GM21447 (cell line): ENCODE measurements around the gene TSTD1.
"Not testable (repeated sequence)": the region's sequence is repeated elsewhere in the genome, so short reads cannot be mapped to it uniquely, and the experiment has no call there.

Source experiments
- ATAC-seq: cut with Tn5 transposase; IDR thresholded peaks from one replicate; pipeline ENCODE4 v1.9.1; 2021; ENCODE audit not compliant: unreplicated experiment

TSTD1 gene

DNA sequence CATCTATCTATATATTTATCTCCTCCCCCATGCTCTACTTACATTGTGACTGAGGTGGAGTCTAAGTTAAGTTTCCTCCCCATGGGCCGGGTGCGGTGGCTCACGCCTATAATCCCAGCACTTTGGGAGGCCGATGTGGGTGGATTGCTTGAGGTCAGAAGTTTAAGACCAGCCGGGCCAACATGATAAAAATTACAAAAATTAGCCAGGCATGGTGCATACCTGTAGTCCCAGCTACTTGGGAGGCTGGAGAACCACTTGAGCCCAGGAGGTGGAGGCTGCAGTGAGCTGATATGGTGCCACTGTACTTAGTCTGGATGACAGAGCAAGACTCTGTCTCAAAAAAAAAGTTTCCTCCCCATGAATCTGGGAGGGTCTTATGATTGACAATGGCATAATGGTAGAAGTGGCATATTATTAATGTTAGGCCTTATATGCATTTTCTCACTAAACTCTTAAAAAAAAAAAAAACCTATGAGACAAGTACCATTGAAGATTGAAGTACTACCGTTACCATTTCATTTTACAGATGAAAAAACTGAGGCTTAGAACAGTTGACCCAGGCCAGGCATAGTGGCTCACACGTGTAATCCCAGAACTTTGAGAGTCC lies 29.1 kb downstream of the TSTD1 start:
- no peak for ATAC-seq

- ATAC-seq: no peak
Measured at GRCh38 chr1:161008869-161009510, 29.8 kb downstream of the TSTD1 start.

DNA sequence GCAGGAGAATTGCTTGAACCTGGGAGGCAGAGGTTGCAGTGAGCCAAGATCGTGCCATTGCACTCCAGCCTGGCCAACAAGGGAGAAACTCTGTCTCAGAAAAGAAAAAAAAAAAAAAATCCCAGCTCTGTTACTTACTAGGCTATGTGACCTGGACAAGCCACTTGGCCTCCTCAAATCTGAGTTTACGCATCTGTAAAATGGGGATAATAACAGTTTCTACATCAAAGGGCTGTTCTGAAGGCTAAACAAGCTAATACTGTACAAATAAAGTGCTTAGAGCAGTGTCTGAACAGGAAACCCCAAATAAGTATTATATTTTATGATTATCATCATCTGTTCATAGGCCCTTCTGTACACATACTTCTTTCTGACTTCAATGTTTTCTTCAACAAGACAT lies 31.4 kb downstream of the TSTD1 start:
- no peak for ATAC-seq

DNA sequence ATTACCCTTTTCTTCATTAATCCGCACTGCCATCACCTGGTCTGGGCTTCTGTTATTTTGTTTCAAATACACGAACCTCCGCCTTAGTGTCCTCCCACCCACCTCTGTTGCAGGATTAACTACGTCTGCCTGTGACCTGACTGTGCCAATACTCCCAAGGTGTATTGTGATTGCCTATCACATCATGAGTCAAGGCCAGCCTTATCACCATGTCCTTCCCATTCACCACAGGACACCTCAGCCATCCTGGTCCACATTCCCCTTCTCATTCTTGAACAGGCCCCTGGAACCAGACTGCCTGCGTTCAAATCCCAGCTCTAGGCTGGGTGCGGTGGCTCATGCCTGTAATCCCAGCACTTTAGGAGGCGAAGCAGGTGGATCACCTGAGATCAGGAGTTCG lies 32.2 kb downstream of the TSTD1 start:
- no peak for ATAC-seq

DNA sequence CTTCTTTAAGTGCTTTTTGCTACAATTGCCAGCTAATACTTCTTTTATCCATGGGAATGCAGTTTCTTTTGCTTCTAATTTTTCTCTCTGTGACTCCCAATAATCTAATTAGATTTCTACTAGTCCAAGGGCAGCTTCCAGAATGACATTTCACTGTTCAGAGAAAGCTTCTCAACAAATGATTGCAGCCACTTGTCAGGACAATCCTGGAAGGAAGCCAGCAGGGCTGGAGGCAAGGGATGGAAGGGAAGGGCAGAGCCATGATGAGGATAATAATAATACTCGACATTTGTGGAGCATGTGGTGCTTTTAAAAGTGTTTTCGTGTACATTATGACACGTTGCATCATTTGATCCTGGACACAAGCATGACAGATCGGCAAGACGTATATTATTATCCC lies 37.2 kb downstream of the TSTD1 start:
- ATAC-seq: no peak

DNA sequence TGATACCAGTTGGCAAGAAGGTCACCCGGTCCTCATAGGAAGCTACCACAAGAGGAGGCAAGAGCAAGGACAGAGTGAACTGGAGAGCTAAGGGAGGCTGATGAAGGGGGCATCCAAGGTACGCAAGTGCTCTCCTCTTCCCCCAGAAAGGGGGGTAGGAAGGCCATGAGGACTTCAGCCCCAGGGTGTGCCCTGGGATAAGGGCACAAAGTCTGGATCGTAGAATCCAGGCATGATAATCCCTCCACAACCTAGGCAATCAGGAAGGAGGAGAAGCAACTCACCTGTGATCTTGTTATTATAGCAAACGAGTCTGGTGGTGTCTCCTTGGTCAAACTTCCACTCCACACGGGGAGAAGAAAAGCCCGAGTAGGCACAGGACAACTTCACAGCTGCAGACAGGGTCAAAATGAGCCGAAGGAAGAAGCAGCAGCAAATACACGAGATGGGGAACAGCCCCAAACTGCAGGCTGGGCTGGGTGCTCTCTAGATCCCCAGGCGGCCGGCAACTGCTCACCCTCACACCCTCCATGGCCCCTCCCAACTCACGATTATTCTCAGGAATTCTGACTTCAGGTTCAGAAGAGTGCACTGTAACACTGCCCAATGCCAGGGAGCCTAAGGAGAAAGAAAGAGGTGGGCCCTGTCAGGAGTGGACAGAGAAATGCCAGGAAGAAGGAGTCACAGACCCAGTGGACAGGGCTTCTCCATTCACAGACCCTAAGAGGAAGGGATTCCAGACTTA lies 37.9 kb downstream of the TSTD1 start:
- ATAC-seq: no peak

- no peak for ATAC-seq
Measured at GRCh38 chr1:160999376-160999775, 39.4 kb downstream of the TSTD1 start.

GRCh38 chr1:160997323-160998038 lies 41.3 kb downstream of the TSTD1 start:
- no peak for ATAC-seq

- no peak for ATAC-seq
Measured at GRCh38 chr1:160996178-160996577, 42.6 kb downstream of the TSTD1 start.

- ATAC-seq: no peak
Measured at GRCh38 chr1:160993544-160994193, 45.1 kb downstream of the TSTD1 start.

DNA sequence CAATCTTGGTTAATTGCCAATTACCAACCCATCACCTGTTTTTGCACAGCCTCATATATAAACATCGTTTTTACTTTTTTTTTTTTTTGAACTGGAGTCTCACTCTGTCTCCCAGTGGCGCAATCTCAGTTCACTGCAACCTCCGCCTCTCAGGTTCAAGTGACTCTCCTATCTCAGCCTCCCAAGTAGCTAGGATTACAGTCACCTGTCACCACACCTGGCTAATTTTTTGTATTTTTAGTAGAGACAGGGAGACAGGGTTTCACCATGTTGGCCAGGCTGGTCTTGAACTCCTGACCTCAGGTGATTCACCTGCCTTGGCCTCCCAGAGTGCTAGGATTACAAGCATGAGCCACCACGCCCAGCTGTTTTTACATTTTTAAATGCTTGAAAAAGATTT lies 46.7 kb downstream of the TSTD1 start:
- not testable (repeated sequence) for ATAC-seq
